ENCODE results near the gene LHPP.

GRCh38 chr10:124589491-124590041 is 127.9 kb downstream of the LHPP start:
- TF ChIP-seq POLR2A (IDR thresholded peaks at IDR 0.05) (no peak), CTCF (IDR thresholded peaks at IDR 0.05) (no peak), EP300 (IDR thresholded peaks at IDR 0.05) (no peak), POLR2AphosphoS5 (IDR thresholded peaks at IDR 0.05) (no peak)
